SK-N-SH treated with all-trans-retinoic acid at 6 μM for 48 hours (cell line): Measurements from ENCODE around the gene NEGR1.

Source experiments
- ATAC-seq: fragments of 200-7000 bp; cut with Tn5 transposase; 3 replicates; pipeline ENCODE4 v1.9.1; 2020; ENCODE audit warnings: mild to moderate bottlenecking, moderate library complexity
- ARNTL ChIP-seq: fragments of 450-650 bp; formaldehyde crosslinking; IDR thresholded peaks from 2 replicates; pipeline ENCODE4 v1.5.0; 2020; ENCODE audit warnings: low read depth, mild to moderate bottlenecking, moderate library complexity, borderline replicate concordance
- BACH2 ChIP-seq: fragments of 250-450 bp; sonication (Bioruptor Pico); IDR thresholded peaks from 2 replicates; pipeline ENCODE4 v1.9.0; 2021; ENCODE audit warnings: mild to moderate bottlenecking, borderline replicate concordance
- CREB5 ChIP-seq: fragments of 250-450 bp; sonication (Bioruptor Pico); IDR thresholded peaks from 2 replicates; pipeline ENCODE4 v1.5.1; 2020; ENCODE audit warnings: low read depth, mild to moderate bottlenecking, moderate library complexity
- CSDC2 ChIP-seq: fragments of 250-450 bp; sonication (Bioruptor Pico); IDR thresholded peaks from 2 replicates; pipeline ENCODE4 v1.5.0; 2020; ENCODE audit warnings: mild to moderate bottlenecking, moderate library complexity
- ESRRG ChIP-seq: fragments of 250-450 bp; sonication (Bioruptor Pico); IDR thresholded peaks from 2 replicates; pipeline ENCODE4 v1.6.1; 2021; ENCODE audit warnings: mild to moderate bottlenecking
- GLIS3 ChIP-seq: fragments of 250-450 bp; sonication (Bioruptor Pico); IDR thresholded peaks from 2 replicates; pipeline ENCODE4 v1.5.0; 2020; ENCODE audit warnings: mild to moderate bottlenecking, moderate library complexity
- ISL1 ChIP-seq: fragments of 250-450 bp; sonication (Bioruptor Pico); IDR thresholded peaks from 2 replicates; pipeline ENCODE4 v2.1.2; 2022; ENCODE audit warnings: mild to moderate bottlenecking, moderate library complexity
- OSR1 ChIP-seq: fragments of 250-450 bp; sonication (Bioruptor Pico); IDR thresholded peaks from 2 replicates; pipeline ENCODE4 v1.8.0; 2022; ENCODE audit warnings: moderate library complexity, mild to moderate bottlenecking, inconsistent platforms
- PATZ1 ChIP-seq: fragments of 250-450 bp; sonication (Bioruptor Pico); IDR thresholded peaks from 2 replicates; pipeline ENCODE4 v1.8.0; 2020; ENCODE audit warnings: mild to moderate bottlenecking, moderate library complexity, borderline replicate concordance
- PPARA ChIP-seq: fragments of 250-450 bp; sonication (Bioruptor Pico); IDR thresholded peaks from 2 replicates; pipeline ENCODE4 v1.5.0; 2020; ENCODE audit warnings: mild to moderate bottlenecking, borderline replicate concordance
- RARB ChIP-seq: fragments of 250-450 bp; sonication (Bioruptor Pico); IDR thresholded peaks from 2 replicates; pipeline ENCODE4 v1.8.0; 2021; ENCODE audit warnings: mild to moderate bottlenecking, moderate library complexity
- SNAI2 ChIP-seq: fragments of 250-450 bp; sonication (Bioruptor Pico); IDR thresholded peaks from 2 replicates; pipeline ENCODE4 v1.5.0; 2020; ENCODE audit warnings: mild to moderate bottlenecking, moderate library complexity
- TOX ChIP-seq: fragments of 250-450 bp; sonication (Bioruptor Pico); IDR thresholded peaks from 2 replicates; pipeline ENCODE4 v1.8.0; 2021; ENCODE audit warnings: mild to moderate bottlenecking, moderate library complexity, borderline replicate concordance
- TSHZ2 ChIP-seq: fragments of 250-450 bp; sonication (Bioruptor Pico); IDR thresholded peaks from 2 replicates; pipeline ENCODE4 v1.5.0; 2020; ENCODE audit warnings: mild to moderate bottlenecking, moderate library complexity
- ZC3H10 ChIP-seq: fragments of 250-450 bp; sonication (Bioruptor Pico); IDR thresholded peaks from 2 replicates; pipeline ENCODE4 v1.5.1; 2021; ENCODE audit warnings: mild to moderate bottlenecking, moderate library complexity
- ZFP3 ChIP-seq: fragments of 250-450 bp; sonication (Bioruptor Pico); IDR thresholded peaks from 2 replicates; pipeline ENCODE4 v1.5.0; 2020; ENCODE audit warnings: mild to moderate bottlenecking, moderate library complexity
- ZFP30 ChIP-seq: fragments of 450-650 bp; formaldehyde crosslinking; IDR thresholded peaks from 2 replicates; pipeline ENCODE4 v1.5.0; 2022; ENCODE audit warnings: mild to moderate bottlenecking, moderate library complexity
- ZNF565 ChIP-seq: fragments of 450-650 bp; formaldehyde crosslinking; conservative IDR thresholded peaks from 2 replicates; pipeline ENCODE4 v1.5.0; 2020; ENCODE audit warnings: low read depth, mild to moderate bottlenecking, moderate library complexity
- ZNF70 ChIP-seq: fragments of 450-650 bp; formaldehyde crosslinking; IDR thresholded peaks from 2 replicates; pipeline ENCODE4 v1.5.0; 2020; ENCODE audit warnings: mild to moderate bottlenecking, moderate library complexity
- ZNF8 ChIP-seq: fragments of 450-650 bp; formaldehyde crosslinking; IDR thresholded peaks from 2 replicates; pipeline ENCODE4 v1.5.0; 2020; ENCODE audit warnings: mild to moderate bottlenecking, moderate library complexity
- TF ChIP-seq, protein P1 (sequence below): fragments of 250-450 bp; sonication (Bioruptor Pico); IDR thresholded peaks from 2 replicates; pipeline ENCODE4 v1.5.1; 2021; ENCODE audit warnings: mild to moderate bottlenecking, moderate library complexity
- TF ChIP-seq, protein P2 (sequence below): fragments of 250-450 bp; sonication (Bioruptor Pico); IDR thresholded peaks from 2 replicates; pipeline ENCODE4 v1.8.0; 2021; ENCODE audit warnings: low read depth, mild to moderate bottlenecking, moderate library complexity, borderline replicate concordance

The NEGR1 gene

GRCh38 chr1:72170246-72170645, 112.1 kb downstream of the NEGR1 start:
- TF ChIP-seq ZNF70: no peak
- TF ChIP-seq TOX (CRISPR knock-in tag): no peak
- TF ChIP-seq ZFP30 (CRISPR knock-in tag): no peak
- no peak for TF ChIP-seq ARNTL
- no peak for TF ChIP-seq SNAI2 (CRISPR knock-in tag)
- no peak for TF ChIP-seq PPARA (CRISPR knock-in tag)
- TF ChIP-seq ZC3H10 (CRISPR knock-in tag): no peak
- TF ChIP-seq TSHZ2 (CRISPR knock-in tag): no peak
- TF ChIP-seq CSDC2 (CRISPR knock-in tag): no peak
- no peak for TF ChIP-seq ESRRG
- ATAC-seq: no peak

DNA sequence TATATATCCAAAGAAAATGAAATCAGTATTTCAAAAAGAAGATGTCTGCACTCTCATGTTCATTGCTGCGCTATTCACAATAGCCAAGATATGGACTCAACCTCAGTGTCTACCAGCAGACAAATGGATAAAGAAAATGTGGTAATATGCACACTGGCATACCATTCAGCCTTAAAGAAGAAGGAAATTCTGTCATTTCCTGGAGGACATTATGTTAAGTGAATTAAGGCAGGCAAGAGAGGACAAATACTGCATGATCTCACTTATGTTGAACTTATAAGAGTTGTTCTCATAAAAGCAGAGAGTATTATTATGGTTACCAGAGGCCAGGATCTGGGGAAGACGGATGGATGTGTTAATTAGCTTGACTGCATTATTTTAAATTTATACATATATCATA, 115.9 kb downstream of the NEGR1 start:
- no peak for ATAC-seq
- TF ChIP-seq SNAI2 (CRISPR knock-in tag) (no peak), BACH2 (no peak), CSDC2 (CRISPR knock-in tag) (no peak), ZNF70 (no peak), CREB5 (CRISPR knock-in tag) (no peak), ISL1 (CRISPR knock-in tag) (no peak), PPARA (CRISPR knock-in tag) (no peak), ZNF565 (CRISPR knock-in tag) (no peak), ESRRG (no peak), TOX (CRISPR knock-in tag) (no peak), TSHZ2 (CRISPR knock-in tag) (no peak), PATZ1 (CRISPR knock-in tag) (no peak), OSR1 (CRISPR knock-in tag) (no peak), ZFP3 (CRISPR knock-in tag) (no peak), GLIS3 (no peak), ARNTL (no peak), RARB (no peak), ZNF8 (CRISPR knock-in tag) (no peak)
- TF ChIP-seq, protein P1, sequence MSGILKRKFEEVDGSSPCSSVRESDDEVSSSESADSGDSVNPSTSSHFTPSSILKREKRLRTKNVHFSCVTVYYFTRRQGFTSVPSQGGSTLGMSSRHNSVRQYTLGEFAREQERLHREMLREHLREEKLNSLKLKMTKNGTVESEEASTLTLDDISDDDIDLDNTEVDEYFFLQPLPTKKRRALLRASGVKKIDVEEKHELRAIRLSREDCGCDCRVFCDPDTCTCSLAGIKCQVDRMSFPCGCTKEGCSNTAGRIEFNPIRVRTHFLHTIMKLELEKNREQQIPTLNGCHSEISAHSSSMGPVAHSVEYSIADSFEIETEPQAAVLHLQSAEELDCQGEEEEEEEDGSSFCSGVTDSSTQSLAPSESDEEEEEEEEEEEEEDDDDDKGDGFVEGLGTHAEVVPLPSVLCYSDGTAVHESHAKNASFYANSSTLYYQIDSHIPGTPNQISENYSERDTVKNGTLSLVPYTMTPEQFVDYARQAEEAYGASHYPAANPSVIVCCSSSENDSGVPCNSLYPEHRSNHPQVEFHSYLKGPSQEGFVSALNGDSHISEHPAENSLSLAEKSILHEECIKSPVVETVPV: no peak
- TF ChIP-seq, protein P2, sequence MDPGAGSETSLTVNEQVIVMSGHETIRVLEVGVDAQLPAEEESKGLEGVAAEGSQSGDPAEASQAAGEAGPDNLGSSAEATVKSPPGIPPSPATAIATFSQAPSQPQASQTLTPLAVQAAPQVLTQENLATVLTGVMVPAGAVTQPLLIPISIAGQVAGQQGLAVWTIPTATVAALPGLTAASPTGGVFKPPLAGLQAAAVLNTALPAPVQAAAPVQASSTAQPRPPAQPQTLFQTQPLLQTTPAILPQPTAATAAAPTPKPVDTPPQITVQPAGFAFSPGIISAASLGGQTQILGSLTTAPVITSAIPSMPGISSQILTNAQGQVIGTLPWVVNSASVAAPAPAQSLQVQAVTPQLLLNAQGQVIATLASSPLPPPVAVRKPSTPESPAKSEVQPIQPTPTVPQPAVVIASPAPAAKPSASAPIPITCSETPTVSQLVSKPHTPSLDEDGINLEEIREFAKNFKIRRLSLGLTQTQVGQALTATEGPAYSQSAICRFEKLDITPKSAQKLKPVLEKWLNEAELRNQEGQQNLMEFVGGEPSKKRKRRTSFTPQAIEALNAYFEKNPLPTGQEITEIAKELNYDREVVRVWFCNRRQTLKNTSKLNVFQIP (CRISPR knock-in tag): no peak
